Lung (tissue), 12 donors: ENCODE data around the gene PAK1. TPM values are rescaled to one million over a fixed set of nuclear protein-coding genes. Genes with fewer than 3 reads are reported as not detected.

ENCODE experiments used
- ATAC-seq: fragments of 200-7000 bp; cut with Tn5 transposase; one replicate; pipeline ENCODE4 v1.9.1; 2020; ENCODE audit warnings: moderate number of reproducible peaks; ENCODE audit not compliant: insufficient read depth, low FRiP score
- DNase-seq, 3 donors: peaks; one replicate each; pipeline ENCODE4 v3.0.0-alpha.2; 2013 to 2017
- H3K27ac ChIP-seq, 2 donors: one replicate each; pipeline ENCODE4 v1.5.1; 2013; ENCODE audit warnings: mild to moderate bottlenecking in 2 of 2, moderate library complexity in 2 of 2, control low read depth in 1 of 2, inconsistent platforms in 1 of 2, low read depth in 1 of 2, low read length in 1 of 2
- H3K27me3 ChIP-seq, 3 donors: one replicate each; pipeline ENCODE4 v1.5.1; 2013; ENCODE audit warnings: low read length in 2 of 3; ENCODE audit not compliant: control insufficient read depth in 3 of 3, insufficient read depth in 3 of 3
- H3K36me3 ChIP-seq, 4 donors: one replicate each; pipeline ENCODE4 v1.5.1; 2013; ENCODE audit warnings: low read length in 4 of 4, mild to moderate bottlenecking in 1 of 4, moderate library complexity in 1 of 4; ENCODE audit not compliant: control insufficient read depth in 4 of 4, insufficient read depth in 4 of 4
- H3K4me1 ChIP-seq, 5 donors: one replicate each; pipeline ENCODE4 v1.5.1; 2013; ENCODE audit warnings: low read length in 5 of 5, mild to moderate bottlenecking in 2 of 5, moderate library complexity in 1 of 5; ENCODE audit not compliant: control insufficient read depth in 5 of 5, insufficient read depth in 5 of 5
- H3K4me3 ChIP-seq: one replicate; pipeline ENCODE4 v1.5.1; 2013; ENCODE audit warnings: mild to moderate bottlenecking, control low read depth, moderate library complexity
- H3K9ac ChIP-seq, 2 donors: one replicate each; pipeline ENCODE4 v1.5.1; 2013; ENCODE audit warnings: low read length in 2 of 2, control low read depth in 1 of 2; ENCODE audit not compliant: insufficient read depth in 1 of 2
- H3K9me3 ChIP-seq, 4 donors: one replicate each; pipeline ENCODE4 v1.5.1; 2013; ENCODE audit warnings: low read length in 3 of 4, mild to moderate bottlenecking in 1 of 4, moderate library complexity in 1 of 4; ENCODE audit not compliant: control insufficient read depth in 4 of 4, insufficient read depth in 3 of 4
- WGBS, 2 donors: extraction: QIAGEN DNeasy Blood & Tissue Kit; methylation state at CpG; one replicate each; pipeline ENCODE4 v1.1.7; 2013; 5-methylcytosine and 5-hydroxymethylcytosine counted together
- polyA plus RNA-seq, 2 donors: library from polyadenylated mRNA; stranded (reverse); fragments of 200-250 nt; gene quantifications; one replicate each; pipeline ENCODE4 v1.2.1, GENCODE V29; 2013
- total RNA-seq, 2 donors: library from RNA; depleted of rRNA in 1 of 2; stranded (reverse); fragments of >200 nt in 1 of 2; gene quantifications; one replicate each; pipeline ENCODE4 v1.2.1, GENCODE V29; 2014 to 2021
- TF ChIP-seq, protein P1 (sequence below): IDR thresholded peaks from 2 replicates; pipeline ENCODE4 v1.5.1; 2012; ENCODE audit warnings: mild to moderate bottlenecking; ENCODE audit errors: control extremely low read depth, extremely low read depth
- donor health status: control.
- donor health status: control.
- donor health status: Bipolar disorder and iron deficiency.
- donor health status: healthy.
- donor health status: DM: yes; HTN: yes; CAD: no.

The PAK1 gene
- total and polyA plus RNA-seq, 4 donors = 8.4 to 70.6 (median 29.8) TPM

GRCh38 chr11:77472991-77473800, 698 bp downstream of the PAK1 start:
- H3K27ac ChIP-seq = peak overlapping the region in 1 of 2 donors; percentile 80
- DNase-seq (peak; percentile 54 to 59 (median 57)), ATAC-seq (peak; percentile 70)
- WGBS, 2 donors = 2 to 5% methylated on average over 51 to 80 of the region's 80 CpGs
- TF ChIP-seq, protein P1, sequence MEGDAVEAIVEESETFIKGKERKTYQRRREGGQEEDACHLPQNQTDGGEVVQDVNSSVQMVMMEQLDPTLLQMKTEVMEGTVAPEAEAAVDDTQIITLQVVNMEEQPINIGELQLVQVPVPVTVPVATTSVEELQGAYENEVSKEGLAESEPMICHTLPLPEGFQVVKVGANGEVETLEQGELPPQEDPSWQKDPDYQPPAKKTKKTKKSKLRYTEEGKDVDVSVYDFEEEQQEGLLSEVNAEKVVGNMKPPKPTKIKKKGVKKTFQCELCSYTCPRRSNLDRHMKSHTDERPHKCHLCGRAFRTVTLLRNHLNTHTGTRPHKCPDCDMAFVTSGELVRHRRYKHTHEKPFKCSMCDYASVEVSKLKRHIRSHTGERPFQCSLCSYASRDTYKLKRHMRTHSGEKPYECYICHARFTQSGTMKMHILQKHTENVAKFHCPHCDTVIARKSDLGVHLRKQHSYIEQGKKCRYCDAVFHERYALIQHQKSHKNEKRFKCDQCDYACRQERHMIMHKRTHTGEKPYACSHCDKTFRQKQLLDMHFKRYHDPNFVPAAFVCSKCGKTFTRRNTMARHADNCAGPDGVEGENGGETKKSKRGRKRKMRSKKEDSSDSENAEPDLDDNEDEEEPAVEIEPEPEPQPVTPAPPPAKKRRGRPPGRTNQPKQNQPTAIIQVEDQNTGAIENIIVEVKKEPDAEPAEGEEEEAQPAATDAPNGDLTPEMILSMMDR = no peak
- H3K9ac ChIP-seq = peak overlapping the region; percentile 63 to 75
- no peaks in the 10 kb centered on the region for H3K36me3 ChIP-seq
- no peaks in the 10 kb centered on the region for H3K27me3 ChIP-seq
- peak overlapping the region; percentile 56 for H3K4me3 ChIP-seq
- H3K4me1 ChIP-seq = peaks cover 0 to 6% (median 0%) of the 10 kb centered on the region in 5 donors
- H3K9me3 ChIP-seq = no peaks in the 10 kb centered on the region

DNA sequence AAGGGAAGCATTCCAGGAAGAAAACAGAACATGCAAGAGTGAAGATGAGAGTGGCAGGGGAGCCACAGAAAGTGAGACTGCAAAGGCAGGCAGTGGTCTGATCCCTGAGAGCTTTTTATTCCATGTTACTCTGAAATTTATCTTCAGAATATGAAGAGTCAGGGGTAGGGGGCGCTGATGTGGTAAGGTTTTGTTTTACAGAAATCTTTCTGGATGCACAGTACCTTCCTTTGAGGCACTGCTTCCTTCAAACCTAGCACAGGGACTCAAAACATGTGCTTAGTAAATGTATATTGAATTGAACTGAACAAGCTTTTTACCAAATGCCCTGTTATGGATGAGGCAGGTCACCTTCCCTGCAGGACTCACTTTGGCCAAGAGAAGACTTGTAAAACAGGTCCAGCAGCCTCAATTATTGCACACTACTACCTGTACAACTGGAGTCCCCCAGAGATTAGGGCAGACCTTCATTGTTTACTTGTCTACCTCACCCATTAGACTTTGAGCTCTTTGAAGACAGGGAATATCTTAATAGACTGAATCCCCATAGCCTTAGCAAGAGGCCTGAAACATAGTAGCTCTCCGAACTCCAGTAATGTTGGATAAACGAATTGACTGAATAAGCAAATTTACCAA, 2.2 kb downstream of the PAK1 start:
- TF ChIP-seq, protein P1 = no peak
- Histone ChIP-seq H3K4me1 (peaks cover 0 to 6% (median 0%) of the 10 kb centered on the region in 5 donors), H3K27ac (no peak overlapping the region), H3K9ac (no peak overlapping the region), H3K9me3 (no peaks in the 10 kb centered on the region), H3K4me3 (no peak overlapping the region), H3K27me3 (no peaks in the 10 kb centered on the region), H3K36me3 (no peaks in the 10 kb centered on the region)
- 81 to 88% methylated on average over 3 of the region's 3 CpGs for WGBS, 2 donors
- ATAC-seq (no peak), DNase-seq (peak; percentile 23 to 56 (median 46))

DNA sequence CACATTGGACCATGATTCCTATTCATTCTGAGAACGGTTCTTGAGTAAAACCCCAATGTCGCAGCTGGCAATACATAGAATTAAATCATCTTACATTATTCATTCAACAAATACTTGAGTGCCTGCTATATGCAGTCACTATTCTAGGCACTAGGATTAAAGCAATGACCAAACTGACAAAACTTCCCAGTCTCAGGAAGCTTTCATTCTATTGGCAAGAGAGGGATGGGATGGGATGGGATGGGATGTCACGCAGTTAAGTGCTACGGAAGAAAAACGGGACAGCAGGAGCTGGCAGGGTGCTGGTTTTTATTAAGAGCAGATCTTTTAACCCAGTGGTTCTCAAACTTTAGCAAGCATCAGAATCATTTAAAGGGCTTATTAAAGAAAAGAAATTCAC, 2.9 kb downstream of the PAK1 start:
- DNase-seq = no peak
- Histone ChIP-seq H3K9ac (no peak overlapping the region), H3K9me3 (no peaks in the 10 kb centered on the region), H3K27ac (no peak overlapping the region), H3K4me3 (no peak overlapping the region), H3K4me1 (peaks cover 0 to 6% (median 0%) of the 10 kb centered on the region in 5 donors), H3K36me3 (no peaks in the 10 kb centered on the region), H3K27me3 (no peaks in the 10 kb centered on the region)
- WGBS, 2 donors = 88 to 91% methylated on average over 5 of the region's 5 CpGs
- TF ChIP-seq, protein P1 = no peak
- ATAC-seq = no peak
